ENCODE data around the gene DLX6.

DNA sequence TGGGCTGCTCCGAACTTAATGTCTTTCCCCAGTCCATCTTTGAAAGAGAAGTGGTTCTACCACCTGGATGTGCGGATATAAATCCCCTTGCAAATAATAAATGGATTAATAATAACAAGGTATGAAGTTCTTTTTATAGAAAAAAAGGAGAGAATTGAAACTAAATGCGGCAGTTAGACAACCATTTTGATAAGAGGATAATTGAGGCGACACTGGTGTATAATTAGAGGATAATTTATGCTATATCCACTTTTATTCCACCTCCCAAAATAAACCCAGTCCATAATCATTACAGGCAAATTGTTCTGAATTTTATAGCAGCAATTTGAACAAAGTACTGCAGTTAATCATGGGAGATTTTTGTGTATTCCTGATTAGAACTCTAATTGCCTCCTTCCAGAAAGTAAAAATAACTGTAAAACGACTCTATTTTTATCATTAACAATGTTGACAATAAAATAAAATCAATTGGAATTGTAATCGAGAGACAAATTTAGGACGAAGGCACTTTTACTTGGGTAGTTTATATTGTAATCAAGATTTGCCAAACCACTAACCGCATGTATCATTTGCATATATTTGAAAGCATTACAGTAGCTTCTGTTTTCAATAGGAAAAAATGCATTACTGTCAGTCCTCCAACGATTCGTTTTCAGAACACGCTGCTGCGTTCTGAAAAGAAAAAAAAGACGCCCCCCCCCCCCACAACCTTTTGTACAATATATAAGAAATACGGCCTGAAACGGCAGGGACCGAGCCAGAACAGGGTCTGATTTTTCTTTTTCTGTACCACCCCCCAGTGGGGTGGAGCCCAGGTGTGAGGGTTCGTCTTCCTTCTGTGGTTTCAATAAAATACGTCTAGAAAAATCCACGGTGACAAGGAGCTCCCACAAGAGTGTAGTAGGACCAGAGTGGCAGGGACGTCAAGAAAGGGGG lies 838 bp upstream of the DLX6 start:
- TF ChIP-seq, protein P1, sequence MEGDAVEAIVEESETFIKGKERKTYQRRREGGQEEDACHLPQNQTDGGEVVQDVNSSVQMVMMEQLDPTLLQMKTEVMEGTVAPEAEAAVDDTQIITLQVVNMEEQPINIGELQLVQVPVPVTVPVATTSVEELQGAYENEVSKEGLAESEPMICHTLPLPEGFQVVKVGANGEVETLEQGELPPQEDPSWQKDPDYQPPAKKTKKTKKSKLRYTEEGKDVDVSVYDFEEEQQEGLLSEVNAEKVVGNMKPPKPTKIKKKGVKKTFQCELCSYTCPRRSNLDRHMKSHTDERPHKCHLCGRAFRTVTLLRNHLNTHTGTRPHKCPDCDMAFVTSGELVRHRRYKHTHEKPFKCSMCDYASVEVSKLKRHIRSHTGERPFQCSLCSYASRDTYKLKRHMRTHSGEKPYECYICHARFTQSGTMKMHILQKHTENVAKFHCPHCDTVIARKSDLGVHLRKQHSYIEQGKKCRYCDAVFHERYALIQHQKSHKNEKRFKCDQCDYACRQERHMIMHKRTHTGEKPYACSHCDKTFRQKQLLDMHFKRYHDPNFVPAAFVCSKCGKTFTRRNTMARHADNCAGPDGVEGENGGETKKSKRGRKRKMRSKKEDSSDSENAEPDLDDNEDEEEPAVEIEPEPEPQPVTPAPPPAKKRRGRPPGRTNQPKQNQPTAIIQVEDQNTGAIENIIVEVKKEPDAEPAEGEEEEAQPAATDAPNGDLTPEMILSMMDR (conservative IDR thresholded peaks at IDR 0.05), result no peak
- no peak for TF ChIP-seq ZFX (IDR thresholded peaks at IDR 0.05)

All from C4-2B (cell line).